Naive B cell (primary cell): Measurements from ENCODE around the gene MARCKS. TPM values are rescaled to one million over a fixed set of nuclear protein-coding genes. Genes with fewer than 3 reads are reported as not detected.
"Not testable (repeated sequence)": the region's sequence is repeated elsewhere in the genome, so short reads cannot be mapped to it uniquely, and the experiment has no call there.

Experiments used
- ATAC-seq, 2 donors: fragments of 150-1000 bp; cut with Tn5 transposase; 2 replicates each; pipeline ENCODE4 v1.10.0; 2021; ENCODE audit warnings: low read depth in 2 of 2, mild to moderate bottlenecking in 2 of 2, moderate library complexity in 2 of 2
- DNase-seq: peaks from one replicate; pipeline ENCODE4 v3.0.0; 2022
- H3K27ac Mint-ChIP-seq, 6 donors: one replicate each; pipeline ENCODE4 v1.8.0; 2020 to 2022; ENCODE audit warnings: mild to moderate bottlenecking in 6 of 6, mixed read lengths in 6 of 6, moderate library complexity in 5 of 6, inconsistent platforms in 2 of 6
- H3K27me3 Mint-ChIP-seq, 3 donors: one replicate each; pipeline ENCODE4 v1.8.0; 2021 to 2022; ENCODE audit warnings: mixed read lengths in 3 of 3, mild to moderate bottlenecking in 1 of 3
- H3K36me3 Mint-ChIP-seq, 2 donors: one replicate each; pipeline ENCODE4 v1.8.0; 2020 to 2022; ENCODE audit warnings: mixed read lengths in 2 of 2, inconsistent platforms in 1 of 2, mild to moderate bottlenecking in 1 of 2
- H3K4me1 Mint-ChIP-seq, 3 donors: one replicate each; pipeline ENCODE4 v1.8.0; 2020 to 2022; ENCODE audit warnings: mixed read lengths in 3 of 3, inconsistent platforms in 1 of 3, mild to moderate bottlenecking in 1 of 3, moderate library complexity in 1 of 3
- H3K4me3 Mint-ChIP-seq, 8 donors: one replicate each; pipeline ENCODE4 v1.8.0; 2020 to 2022; ENCODE audit warnings: mild to moderate bottlenecking in 8 of 8, mixed read lengths in 8 of 8, moderate library complexity in 8 of 8, inconsistent platforms in 2 of 8
- H3K9me3 Mint-ChIP-seq, 7 donors: one replicate each; pipeline ENCODE4 v1.8.0; 2020 to 2022; ENCODE audit warnings: mixed read lengths in 7 of 7, mild to moderate bottlenecking in 5 of 7, inconsistent platforms in 2 of 7, moderate library complexity in 1 of 7
- polyA plus RNA-seq, 6 donors: library from polyadenylated mRNA; unstranded; fragments of 300-500 nt; fragmentation: Illumina TruSeq; gene quantifications; one replicate each; pipeline ENCODE4 v1.2.3, GENCODE V29; 2021; ENCODE audit warnings: low read depth in 6 of 6

MARCKS gene
- polyA plus RNA-seq, 6 donors from 2014 or later: 4.8 to 11.9 (median 7.5) TPM

DNA sequence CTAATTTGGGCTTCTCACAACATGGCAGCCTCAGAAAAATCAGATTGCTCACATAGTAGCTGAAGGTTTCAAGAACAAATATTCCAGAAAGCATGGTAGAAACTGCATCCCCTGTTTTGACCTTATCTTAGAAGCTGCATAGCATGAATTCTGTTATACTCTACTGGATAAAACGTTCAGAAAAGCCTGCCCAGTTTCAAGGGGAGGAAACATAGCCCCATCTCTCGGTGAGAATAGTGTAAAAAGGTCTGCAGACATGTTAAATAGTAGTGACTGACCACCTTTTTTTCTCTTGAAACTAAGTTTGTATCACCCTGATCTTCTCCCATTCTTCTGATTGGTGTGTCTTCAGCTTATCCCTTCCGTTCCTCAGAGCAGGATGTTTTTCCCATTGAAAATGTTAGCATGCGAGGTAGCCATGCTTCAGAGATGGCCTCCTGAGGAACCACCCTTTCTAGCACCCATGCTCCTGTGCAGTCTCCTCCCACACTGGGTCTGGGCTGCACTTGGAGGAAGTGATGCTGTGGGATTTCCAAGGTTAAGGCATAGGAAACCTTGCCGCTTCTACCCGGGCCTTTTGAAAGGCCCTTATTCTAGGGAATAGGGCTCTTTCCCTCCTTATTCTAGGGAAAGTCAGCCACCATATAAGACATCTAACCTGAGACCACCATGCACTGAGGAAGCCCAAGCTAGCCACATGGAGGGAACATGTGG is 50.1 kb downstream of the MARCKS start:
- H3K36me3 Mint-ChIP-seq: no peaks in the 10 kb centered on the region
- no peak overlapping the region for H3K4me3 Mint-ChIP-seq
- DNase-seq (no peak), ATAC-seq (no peak)
- no peaks in the 10 kb centered on the region for H3K9me3 Mint-ChIP-seq
- no peak overlapping the region for H3K27ac Mint-ChIP-seq
- no peaks in the 10 kb centered on the region for H3K4me1 Mint-ChIP-seq
- peaks cover 4 to 7% (median 7%) of the 10 kb centered on the region in 3 donors for H3K27me3 Mint-ChIP-seq

DNA sequence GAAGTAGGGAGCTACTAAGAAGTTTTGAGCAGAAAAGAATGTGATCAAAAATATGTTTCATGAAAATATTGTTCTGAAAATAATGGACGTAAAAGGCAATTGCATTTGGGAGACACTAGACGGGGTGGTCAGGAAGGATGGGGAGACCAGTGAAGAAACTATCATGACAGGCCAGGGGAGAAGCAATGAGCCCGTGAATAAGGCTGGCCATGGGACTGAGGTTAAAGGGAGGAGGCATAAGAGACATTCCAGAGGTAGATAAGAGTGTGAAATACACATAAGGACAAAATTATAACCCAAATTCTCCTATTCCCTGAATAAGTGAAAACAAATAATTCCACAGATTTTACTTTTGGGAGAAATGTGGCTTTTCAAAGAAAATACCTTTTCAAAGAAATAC is 51.7 kb downstream of the MARCKS start:
- ATAC-seq (no peak), DNase-seq (no peak)
- no peaks in the 10 kb centered on the region for H3K4me1 Mint-ChIP-seq
- H3K27me3 Mint-ChIP-seq: peaks cover 4 to 7% (median 7%) of the 10 kb centered on the region in 3 donors
- no peaks in the 10 kb centered on the region for H3K36me3 Mint-ChIP-seq
- peak overlapping the region in 1 of 6 donors; percentile 86 for H3K27ac Mint-ChIP-seq
- no peak overlapping the region for H3K4me3 Mint-ChIP-seq
- no peaks in the 10 kb centered on the region for H3K9me3 Mint-ChIP-seq

- Mint-ChIP-seq H3K9me3 (no peaks in the 10 kb centered on the region), H3K36me3 (no peaks in the 10 kb centered on the region), H3K4me1 (no peaks in the 10 kb centered on the region), H3K27ac (no peak overlapping the region), H3K4me3 (no peak overlapping the region), H3K27me3 (peaks cover 4 to 7% (median 7%) of the 10 kb centered on the region in 3 donors)
- ATAC-seq: peak in 1 of 2 donors; percentile 50
- peak; percentile 45 for DNase-seq
These were observed 52.2 kb downstream of the MARCKS start for GRCh38 chr6:113909224-113909856.

- H3K9me3 Mint-ChIP-seq, H3K4me3 Mint-ChIP-seq, ATAC-seq, H3K27ac Mint-ChIP-seq, H3K36me3 Mint-ChIP-seq, H3K27me3 Mint-ChIP-seq, DNase-seq, H3K4me1 Mint-ChIP-seq: not testable (repeated sequence)
These were observed 53.1 kb downstream of the MARCKS start for GRCh38 chr6:113910285-113910684.

Other genes starting within 250 kb of the MARCKS start
- 100 to 1,000 TPM in 2 of 6 donors, 10 to 100 TPM in 4; 68.7 to 105 (median 92.3) TPM for gene HDAC2, start 113.8 kb downstream of the MARCKS start, polyA plus RNA-seq